Glomerular visceral epithelial cell (primary cell): ENCODE measurements around the gene SNPH.
A peak's percentile ranks its signal among the peaks of the same experiment; 100 is the strongest.

Source experiments
- DNase-seq: peaks from one replicate; pipeline ENCODE4 v3.0.0-alpha.2; 2016; ENCODE audit errors: extremely low spot score

The SNPH gene

DNA sequence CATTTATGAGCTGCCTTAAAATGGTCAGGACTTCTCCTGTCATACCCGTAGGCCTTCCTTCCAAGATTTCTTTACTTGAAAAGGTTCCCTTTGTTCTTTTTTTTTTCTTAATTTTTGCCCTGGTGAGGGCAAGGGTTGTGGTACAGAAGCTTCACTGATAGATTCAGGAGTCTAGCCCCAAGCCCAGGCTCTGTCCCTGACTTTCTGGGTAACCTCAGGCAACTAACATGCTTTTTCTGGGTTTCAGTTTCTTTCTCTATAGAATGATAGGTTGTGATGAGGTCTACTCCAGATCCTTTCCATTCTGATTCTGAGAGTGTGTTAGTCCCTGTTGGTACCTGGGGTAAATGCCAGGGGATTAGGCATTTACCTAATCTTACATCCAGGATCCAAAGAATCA is 21.2 kb downstream of the SNPH start:
- no peak for DNase-seq

DNA sequence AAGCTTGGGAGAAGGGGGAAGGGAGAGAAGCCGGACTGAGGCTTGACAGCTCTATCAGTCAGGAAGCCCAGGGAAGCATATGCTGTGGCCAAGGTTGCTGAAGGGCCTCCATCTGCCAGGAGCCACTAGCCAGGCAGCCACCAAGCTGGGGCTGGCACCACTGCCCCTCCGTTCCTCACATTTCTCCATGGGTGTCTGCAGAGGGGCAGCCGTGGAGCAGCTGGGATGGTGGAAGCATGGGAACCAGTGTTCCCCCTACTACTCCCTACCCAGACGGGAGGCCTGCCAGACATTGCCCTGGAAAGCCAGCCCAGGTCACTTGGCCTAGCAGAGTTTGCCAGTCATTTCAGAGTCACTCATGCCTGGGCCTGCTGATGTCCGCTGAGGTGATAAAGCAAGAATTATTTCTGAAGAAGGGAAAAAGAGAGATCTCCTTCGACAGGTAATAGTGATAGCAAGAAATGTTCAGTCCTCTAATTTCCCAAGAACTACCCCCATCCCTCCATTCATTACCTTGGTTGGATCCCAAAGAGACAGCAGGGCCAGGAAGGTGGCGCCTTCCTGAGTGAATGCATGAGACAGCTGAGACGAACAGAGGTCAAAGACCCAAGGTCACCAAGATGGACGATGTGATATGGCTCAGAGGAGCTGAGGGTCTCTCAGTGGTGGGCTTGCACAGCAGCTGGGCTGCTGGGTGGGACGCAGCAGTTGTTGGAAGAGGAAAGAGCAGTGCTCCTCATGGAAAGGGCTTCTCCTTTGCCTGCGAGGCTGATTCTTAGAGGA is 21.9 kb downstream of the SNPH start:
- DNase-seq: no peak

DNA sequence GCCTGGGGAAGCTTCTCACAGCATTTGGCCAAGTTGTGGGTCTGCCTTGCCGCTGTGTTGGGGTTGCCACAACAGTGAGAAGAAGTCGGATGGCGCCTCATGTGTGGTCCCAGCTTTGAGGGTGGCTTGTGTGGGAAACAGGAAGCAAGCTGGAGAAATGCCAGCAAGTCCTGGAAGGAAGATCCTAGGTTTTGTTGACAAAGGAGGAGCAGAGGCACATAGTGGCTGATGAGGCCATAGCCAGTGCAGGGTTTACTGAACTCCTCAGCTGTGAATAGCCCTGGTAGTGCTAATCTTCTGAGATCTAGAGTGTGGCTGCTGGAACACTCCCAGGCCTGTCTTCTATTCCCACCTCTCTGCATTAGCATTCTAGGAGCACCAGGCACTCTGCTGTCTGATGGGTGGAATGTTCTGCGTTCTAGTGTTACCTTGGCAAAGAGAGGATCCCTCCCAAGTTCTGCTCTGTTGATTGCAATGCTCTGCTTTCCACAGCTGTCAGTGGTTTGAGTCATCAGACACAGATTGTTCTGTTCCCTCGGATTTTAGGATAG is 25.2 kb downstream of the SNPH start:
- no peak for DNase-seq

DNA sequence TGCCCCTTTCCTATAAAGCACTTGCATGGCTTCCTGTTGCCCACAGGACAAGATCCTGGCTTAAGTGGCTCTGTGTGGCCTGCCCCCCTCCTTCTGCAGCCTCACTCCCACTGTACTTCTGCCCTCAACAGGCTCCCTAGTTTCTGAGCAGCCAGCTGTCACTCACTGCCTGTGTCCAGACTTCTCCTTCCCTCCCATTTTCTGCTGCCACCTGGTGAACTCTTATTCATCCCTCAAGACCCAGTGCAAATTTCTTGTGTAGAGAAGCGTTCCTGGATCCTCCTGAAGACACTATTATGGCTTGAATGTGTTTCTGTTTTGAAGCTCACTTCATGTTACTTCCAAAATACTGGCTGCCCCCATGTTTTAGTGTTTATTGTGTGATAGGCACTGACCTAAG is 26.5 kb downstream of the SNPH start:
- no peak for DNase-seq

DNA sequence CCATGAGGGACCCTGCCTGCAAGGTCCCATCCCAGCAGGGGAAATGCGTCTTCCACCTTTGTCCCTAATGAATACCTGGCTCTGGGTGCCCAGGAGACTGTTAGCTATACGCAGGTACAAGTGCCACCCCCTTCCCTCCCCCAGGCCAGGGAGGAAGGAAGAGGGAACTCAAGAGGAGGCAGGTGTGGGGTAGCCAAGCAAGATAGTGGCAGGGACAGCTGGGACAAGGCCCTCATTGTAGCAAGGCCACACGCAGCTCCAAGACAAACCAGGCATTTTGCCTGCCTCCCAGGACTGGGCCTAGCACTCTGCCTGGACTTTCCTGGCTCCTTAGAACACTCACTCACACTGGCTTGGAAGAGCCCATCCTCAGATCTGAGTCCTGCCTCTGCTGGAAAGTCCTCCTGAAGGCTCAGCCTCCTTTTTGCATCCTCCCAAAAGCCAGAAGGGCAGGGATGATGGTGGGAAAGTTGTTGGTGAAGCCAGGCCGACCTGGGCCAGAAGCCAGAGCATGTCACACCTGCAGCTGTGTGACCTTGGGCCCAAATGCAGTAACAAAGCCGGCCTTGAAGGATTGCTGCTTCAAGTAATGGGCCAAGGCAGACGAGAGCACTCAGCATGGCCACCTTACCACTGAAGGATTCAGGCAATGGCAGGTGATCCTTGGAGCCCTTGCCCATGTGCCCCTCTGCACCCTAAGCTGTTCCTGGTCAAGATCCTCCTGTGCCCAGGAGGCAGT is 27.7 kb downstream of the SNPH start:
- DNase-seq: no peak

DNA sequence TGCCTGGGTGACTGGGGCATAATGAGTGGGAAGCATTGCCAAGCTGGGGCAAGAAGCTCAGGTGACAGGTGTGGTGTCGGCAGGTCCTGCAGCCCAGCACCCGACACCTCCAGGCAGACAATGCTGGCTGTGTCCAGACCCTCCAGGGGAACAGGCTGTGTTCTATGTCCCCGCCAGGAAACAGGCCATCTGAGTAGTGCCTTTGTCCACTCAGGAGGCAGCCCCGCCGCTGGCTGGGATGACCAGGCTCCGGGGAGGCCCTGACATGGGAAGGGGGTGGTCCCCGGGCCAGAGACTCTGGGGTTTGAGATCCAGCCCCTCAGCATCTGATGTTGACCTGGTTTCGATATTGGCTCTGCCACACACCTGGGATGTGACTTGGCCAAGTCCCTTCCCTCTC is 28.4 kb downstream of the SNPH start:
- no peak for DNase-seq

DNA sequence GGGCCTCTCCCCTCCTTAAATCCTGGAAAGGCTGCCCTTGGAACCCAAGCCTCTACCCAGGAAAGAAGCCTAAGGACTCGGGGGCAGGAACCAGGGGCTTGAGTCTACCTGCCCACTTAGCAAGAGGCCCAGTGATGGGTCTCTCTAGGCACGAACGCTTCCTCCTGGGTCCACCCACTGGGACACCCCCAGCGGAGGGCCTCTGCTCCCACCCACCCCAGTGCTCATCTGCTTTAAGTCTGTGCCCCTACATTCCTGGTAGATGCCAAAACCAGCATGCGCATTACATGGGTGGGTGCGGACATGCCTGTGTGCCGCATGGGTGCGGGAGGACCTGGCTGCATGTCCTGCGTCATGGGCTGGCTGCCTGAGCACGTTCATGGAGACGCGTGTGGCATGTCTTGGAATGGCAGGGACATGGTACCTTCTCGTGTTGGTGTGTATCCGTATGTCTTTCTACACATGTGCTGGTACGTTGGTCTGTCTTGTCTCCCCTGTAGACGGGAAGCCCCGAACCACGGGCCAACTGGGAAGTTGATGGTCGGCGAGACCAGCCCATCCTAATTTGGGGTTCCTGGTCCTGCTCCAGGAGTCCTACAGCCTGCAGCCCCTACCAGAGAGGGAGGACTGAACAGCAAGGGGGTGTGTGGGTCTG is 29.3 kb downstream of the SNPH start:
- no peak for DNase-seq

DNA sequence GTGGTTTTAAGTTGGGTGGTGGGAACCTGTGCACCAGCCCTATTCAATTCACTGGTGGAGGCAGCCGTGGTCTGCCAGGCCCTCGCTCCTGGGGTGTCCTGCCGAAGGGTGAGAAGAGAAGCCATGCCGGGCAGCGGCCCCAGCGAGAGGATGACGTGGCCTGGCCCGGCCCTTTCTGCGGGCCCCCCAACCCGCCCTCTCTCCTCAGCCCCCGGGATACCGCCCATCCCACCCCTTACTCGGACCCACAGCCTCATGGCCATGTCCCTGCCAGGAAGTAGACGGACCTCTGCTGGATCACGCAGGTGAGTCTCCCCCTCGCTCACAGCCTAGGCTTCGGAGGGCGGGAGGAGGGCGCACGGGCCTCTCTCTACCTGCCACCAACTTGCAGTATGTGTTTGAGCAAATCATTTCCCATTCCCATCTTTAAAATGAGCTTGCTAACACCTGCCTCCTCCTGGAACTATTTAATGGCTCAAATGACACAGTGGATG is 30.1 kb downstream of the SNPH start:
- no peak for DNase-seq

DNA sequence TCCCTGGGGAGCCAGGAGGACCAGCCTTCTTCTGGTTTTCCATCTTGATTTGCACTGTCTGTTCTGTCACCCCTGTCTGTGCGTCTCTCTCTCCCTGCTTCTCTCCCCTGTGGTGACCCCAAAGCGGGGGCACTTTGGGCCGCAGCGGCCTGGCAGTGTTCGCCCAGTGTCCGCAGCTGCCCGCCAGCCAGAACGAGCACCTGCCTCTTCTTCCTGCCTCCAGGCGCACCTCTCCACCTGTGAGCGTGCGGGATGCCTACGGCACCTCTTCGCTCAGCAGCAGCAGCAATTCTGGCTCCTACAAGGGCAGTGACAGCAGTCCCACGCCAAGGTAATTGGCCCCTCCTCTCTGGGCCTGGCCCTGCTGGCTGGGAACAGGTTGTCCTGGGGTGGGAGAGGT is 30.8 kb downstream of the SNPH start:
- no peak for DNase-seq

DNA sequence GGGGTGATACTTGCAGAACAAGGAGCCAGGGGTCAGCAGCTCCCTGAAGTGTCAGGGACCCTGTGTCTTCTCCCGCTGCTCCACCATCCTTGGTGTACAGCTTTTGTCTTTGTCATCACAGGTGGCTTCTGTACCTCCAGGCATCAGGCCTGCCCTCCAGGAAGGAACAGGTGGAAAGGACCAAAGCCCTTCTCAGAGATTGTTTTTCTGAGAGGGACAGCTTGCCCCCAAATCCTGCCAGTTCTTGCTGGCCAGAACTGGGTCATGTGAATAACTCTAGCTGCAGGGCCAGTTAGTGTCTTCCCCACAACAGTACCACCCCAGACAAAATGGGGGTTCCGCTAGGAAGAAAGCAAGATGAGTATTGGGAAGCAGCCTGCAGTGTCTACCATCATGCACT is 31.4 kb downstream of the SNPH start:
- DNase-seq: no peak

DNA sequence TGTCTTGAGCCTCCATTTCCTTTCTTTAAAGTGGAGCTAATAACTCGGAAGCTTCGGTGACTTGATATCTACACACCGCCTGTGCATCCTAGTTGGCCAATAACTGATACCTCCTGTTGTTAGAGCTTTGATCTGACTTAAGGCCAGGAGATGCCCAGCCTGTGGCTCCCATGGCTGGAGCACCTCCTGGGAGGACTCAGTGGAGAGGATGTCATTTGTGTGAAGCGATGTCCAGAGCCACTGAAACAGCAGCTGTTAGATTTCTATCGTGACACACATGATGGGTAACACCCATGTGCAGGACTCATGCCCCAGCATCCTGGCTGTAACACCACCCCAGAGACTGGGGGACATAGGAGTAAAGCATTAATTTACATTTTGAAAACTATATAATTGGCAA is 32.1 kb downstream of the SNPH start:
- no peak for DNase-seq

DNA sequence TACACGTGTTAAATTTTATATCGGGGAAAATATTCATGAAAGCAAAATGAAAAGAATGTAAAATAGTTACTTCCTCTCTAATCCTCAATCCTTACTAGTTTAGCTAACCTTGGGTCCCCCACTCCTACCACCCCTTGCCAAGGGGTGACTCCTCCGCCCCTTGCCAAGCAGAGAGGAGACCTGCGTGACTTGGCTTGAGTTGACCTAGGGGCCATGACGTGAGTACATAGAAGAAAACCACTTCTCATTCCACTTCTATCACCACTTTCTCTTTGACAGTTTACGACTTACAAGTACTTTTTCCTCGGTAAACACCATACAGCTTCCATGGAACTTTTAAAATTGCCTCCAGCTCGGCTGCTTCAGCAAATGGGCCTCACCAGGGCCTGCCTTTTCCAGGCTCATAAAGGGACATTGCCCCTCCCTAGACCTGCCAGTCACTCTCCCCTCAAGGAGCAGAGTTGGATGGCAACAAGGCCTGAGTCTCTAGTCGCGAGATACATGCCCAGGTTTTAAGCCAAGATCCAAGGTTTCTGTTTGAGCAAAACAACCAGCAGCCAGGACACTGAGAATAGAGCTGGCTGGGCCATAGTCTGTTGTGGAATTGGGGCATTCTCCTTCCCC is 32.9 kb downstream of the SNPH start:
- DNase-seq: no peak

DNA sequence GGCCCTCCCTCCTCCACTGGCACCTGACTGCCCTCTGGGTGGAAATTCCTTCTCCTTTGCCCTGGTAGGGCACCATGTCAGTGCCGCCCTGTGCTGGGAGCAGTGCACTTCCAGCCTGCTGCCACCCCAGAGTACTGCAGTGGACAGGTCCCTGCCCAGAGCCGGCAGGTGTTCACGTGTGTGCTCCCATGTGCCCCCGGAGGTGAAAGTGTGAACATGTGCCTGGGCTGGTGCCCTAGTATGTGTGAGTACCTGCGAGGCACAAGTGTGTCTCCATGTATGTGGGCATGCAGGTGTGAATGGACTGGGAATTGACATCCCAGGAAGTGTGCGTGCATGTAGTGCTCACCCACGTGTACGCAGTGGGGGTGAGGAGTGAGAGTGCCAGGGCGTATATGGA is 33.4 kb downstream of the SNPH start:
- DNase-seq: no peak

DNA sequence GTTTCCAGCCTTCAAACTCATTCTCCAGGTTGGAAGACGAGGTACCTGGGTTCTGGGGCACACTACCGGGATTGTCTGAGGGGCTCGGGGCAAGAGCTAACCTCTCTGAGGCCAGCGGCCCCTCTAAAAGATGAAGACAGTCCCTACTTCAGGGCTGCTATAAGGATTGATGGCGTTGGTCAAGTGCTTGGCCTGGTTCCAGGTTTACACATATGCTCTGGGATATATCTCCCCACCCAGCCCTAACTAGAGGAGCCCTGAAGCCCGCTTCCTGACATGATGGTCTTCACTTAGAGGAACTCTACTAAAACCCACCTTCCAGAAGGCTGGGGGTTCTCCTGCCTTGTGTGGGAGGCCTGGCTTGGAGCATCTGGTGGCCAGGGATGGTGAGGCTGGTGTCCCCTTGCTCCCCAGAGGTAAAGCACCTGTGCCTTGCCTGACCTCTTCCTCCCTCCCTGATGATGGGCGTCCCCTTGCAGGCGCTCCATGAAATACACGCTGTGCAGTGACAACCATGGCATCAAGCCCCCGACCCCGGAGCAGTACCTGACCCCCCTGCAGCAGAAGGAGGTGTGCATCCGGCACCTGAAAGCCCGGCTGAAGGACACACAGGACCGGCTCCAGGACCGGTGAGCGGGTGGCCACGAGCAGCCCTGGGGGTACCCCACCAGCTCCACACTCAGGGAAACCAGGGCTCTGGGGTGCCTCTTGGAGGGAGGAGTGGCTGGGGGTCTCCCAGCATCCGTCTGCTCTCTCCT is 34.2 kb downstream of the SNPH start:
- DNase-seq: no peak

DNA sequence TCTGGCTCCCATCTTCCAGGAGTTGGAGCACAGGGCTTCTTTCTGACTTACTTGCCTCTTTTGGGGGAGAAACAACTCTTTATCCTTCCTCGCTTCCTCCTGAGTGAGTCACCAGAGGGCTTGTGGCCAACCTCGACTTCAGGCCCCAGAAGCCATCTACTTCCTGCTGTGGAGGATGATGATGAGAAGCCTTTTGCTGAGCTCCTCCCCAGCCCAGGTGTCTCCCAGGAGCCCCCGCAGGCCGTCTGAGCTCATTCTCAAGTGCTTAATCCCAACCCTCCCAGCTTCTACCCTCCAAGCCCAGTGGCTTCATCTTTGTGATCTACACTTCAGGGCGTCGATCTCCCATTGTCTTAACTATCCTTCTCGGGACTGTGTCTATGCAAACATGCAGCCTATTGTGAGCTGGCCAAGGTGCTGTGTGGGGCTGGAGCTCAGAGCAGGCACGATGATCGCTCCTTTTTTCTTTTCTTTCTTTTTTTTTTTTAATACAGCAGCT is 35.0 kb downstream of the SNPH start:
- peak; percentile 69 for DNase-seq

DNA sequence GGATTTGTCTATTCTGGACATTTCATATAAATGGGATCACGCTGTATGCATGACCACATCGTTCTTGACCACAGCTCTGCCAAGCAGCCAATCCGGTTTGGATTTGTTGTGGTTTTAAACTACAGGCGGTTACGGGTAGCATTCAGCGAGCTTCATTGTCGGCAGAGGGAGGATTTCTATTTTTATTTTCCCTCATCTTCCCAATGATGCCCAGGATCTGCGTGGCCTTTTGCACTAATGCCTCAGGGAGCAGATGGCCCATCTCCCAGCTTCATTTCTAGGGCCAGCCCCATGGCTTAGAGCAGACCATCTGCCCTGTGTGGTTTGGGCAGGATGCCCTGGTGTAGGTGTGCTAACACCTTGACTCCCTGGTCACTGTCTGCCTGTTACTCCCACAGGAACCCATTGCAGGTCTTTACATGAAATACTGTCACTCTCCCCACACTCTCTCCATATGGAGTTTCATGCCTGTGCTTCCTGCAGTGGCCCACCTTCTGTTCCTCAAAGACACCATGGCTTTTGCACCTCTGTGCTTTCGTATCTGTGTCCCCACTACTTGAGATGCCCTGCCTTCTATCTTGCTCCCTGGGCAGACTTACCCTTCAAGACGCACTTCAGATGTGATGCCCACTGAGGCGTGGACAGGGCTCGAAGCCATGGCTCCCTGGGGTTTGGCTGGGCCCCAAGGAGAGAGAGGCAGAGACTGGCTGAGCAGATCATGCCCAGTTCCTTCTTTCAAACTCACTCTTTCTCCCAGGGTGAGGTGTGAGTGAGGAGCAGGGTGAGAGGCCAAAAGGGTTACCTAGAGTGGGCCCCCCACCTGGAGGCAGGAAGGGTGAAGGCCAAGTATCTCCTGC is 36.8 kb downstream of the SNPH start:
- peak; percentile 53 for DNase-seq

DNA sequence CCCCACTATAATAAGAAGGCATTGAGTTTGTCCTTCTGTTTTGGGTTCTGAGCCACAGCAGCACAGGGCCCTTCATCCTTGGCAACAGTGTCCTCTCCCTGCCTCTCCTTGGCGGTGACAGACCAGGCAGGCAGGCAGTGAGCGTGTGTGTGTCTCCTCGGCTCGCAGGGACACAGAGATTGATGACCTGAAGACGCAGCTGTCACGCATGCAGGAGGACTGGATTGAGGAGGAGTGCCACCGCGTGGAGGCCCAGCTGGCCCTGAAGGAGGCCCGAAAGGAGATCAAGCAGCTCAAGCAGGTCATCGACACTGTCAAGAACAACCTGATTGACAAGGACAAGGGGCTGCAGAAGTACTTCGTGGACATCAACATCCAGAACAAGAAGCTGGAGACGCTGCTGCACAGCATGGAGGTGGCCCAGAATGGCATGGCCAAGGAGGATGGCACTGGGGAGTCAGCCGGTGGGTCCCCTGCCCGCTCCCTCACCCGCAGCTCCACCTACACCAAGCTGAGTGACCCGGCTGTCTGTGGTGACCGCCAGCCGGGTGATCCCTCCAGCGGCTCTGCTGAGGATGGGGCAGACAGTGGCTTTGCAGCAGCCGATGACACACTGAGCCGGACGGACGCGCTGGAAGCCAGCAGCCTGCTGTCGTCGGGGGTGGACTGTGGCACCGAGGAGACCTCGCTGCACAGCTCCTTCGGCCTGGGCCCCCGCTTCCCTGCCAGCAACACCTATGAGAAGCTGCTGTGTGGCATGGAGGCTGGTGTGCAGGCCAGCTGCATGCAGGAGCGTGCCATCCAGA is 38.8 kb downstream of the SNPH start:
- no peak for DNase-seq

DNA sequence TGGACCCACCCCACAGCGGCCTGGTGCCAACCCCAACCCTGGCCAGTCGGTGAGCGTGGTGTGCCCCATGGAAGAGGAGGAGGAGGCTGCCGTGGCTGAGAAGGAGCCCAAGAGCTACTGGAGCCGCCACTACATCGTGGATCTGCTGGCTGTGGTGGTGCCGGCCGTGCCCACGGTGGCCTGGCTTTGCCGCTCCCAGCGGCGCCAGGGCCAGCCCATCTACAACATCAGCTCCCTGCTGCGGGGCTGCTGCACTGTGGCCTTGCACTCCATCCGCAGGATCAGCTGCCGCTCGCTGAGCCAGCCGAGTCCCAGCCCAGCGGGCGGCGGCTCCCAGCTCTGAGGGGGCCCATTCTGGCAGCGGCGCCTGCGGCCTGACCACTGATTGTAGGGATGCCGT is 39.6 kb downstream of the SNPH start:
- no peak for DNase-seq
